ENCODE data around the gene HOXC6. TPM values are rescaled to one million over a fixed set of nuclear protein-coding genes. Genes with fewer than 3 reads are reported as not detected.
A peak's percentile ranks its signal among the peaks of the same experiment; 100 is the strongest.

The HOXC6 gene
- total RNA-seq, 6 experiments from 2014 or later: 0.12 to 2.1 (median 1.6) TPM

DNA sequence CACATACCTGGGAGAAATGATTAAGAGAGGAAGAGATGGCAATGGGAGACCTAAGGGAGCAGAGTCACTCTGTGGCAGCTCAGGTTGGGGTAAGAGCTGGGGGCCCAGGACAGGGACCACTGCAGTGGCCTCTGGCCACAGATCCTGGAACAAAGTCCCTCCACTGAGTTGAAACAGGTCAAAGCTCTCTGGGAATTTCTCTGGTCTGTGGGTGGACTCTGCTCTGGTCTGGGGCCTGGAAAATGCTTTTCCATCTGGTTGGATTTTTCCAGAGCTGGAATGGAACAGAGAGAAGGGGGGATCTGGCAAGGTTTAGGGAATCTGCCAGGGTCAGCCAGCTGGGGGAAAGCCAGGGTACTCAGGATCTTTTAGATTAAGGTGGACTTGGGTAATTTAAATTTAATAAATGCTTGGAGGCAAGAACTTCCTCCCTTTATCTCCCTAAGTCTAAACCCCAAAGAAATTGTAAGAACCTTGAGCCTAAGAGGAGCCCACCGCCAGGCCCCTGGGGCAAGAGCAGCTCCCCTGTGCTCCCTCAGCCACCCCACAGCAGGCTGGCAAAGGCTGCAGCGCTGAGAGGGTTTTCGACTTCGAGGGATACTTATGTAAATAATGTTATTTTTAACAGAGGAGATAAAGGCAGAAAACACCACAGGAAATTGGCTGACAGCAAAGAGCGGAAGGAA, 39.6 kb upstream of the HOXC6 start:
- H3K4me3 Mint-ChIP-seq: no peak overlapping the region

GRCh38 chr12:53989227-53990113, 38.8 kb upstream of the HOXC6 start:
- H3K27ac Mint-ChIP-seq: no peak overlapping the region
- no peak for DNase-seq
- no peaks in the 10 kb centered on the region for H3K36me3 Mint-ChIP-seq (ENCODE audit: low read depth)
- H3K9me3 Mint-ChIP-seq: no peaks in the 10 kb centered on the region
- TF ChIP-seq, protein P1, sequence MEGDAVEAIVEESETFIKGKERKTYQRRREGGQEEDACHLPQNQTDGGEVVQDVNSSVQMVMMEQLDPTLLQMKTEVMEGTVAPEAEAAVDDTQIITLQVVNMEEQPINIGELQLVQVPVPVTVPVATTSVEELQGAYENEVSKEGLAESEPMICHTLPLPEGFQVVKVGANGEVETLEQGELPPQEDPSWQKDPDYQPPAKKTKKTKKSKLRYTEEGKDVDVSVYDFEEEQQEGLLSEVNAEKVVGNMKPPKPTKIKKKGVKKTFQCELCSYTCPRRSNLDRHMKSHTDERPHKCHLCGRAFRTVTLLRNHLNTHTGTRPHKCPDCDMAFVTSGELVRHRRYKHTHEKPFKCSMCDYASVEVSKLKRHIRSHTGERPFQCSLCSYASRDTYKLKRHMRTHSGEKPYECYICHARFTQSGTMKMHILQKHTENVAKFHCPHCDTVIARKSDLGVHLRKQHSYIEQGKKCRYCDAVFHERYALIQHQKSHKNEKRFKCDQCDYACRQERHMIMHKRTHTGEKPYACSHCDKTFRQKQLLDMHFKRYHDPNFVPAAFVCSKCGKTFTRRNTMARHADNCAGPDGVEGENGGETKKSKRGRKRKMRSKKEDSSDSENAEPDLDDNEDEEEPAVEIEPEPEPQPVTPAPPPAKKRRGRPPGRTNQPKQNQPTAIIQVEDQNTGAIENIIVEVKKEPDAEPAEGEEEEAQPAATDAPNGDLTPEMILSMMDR (IDR thresholded peaks at IDR 0.05): peak; percentile 69
- H3K4me3 Mint-ChIP-seq: peak overlapping the region; percentile 8; the same call in 1 of the 2 replicates
- peaks cover 68% of the 10 kb centered on the region for H3K27me3 Mint-ChIP-seq (ENCODE audit: insufficient read depth)
- peaks cover 16% of the 10 kb centered on the region for H3K4me1 Mint-ChIP-seq (ENCODE audit: low read depth)

More for the DNA sequence above, 39.6 kb upstream of the HOXC6 start:
- Mint-ChIP-seq H3K9me3 (no peaks in the 10 kb centered on the region), H3K27ac (no peak overlapping the region), H3K4me1 (ENCODE audit: low read depth) (peaks cover 16% of the 10 kb centered on the region), H3K27me3 (ENCODE audit: insufficient read depth) (peaks cover 61% of the 10 kb centered on the region), H3K36me3 (ENCODE audit: low read depth) (no peaks in the 10 kb centered on the region)
- TF ChIP-seq, protein P1 (IDR thresholded peaks at IDR 0.05): no peak
- DNase-seq: no peak

GRCh38 chr12:53990311-53991076, 37.7 kb upstream of the HOXC6 start:
- Mint-ChIP-seq H3K9me3 (no peaks in the 10 kb centered on the region), H3K27me3 (ENCODE audit: insufficient read depth) (peaks cover 67% of the 10 kb centered on the region), H3K36me3 (ENCODE audit: low read depth) (no peaks in the 10 kb centered on the region), H3K4me3 (no peak overlapping the region), H3K4me1 (ENCODE audit: low read depth) (peaks cover 16% of the 10 kb centered on the region), H3K27ac (no peak overlapping the region)
- no peak for DNase-seq
- TF ChIP-seq, protein P1 (IDR thresholded peaks at IDR 0.05): no peak

DNA sequence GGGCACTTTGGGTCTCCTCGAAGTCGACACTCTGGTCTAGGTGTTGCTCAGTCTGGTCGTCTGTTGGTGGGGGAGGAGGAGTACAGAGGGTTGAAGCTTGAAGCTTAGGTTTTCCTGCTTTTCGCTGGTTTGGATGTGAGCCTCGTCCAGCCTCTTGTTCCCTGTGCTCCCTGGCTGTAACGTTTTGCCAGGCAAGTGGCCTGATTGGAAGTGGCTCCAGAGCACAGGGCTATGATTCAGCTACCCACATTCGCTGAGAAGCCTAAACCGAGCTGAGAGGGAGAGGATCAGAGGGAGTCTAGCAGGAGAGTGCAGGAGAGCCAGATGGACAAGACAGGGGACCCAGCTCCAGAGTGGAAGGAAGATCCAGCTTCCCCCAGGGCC, 37.2 kb upstream of the HOXC6 start:
- Mint-ChIP-seq H3K27me3 (ENCODE audit: insufficient read depth) (peaks cover 69% of the 10 kb centered on the region), H3K36me3 (ENCODE audit: low read depth) (no peaks in the 10 kb centered on the region), H3K27ac (no peak overlapping the region), H3K4me3 (no peak overlapping the region), H3K4me1 (ENCODE audit: low read depth) (peaks cover 16% of the 10 kb centered on the region), H3K9me3 (no peaks in the 10 kb centered on the region)
- no peak for DNase-seq
- TF ChIP-seq, protein P1 (IDR thresholded peaks at IDR 0.05): no peak

DNA sequence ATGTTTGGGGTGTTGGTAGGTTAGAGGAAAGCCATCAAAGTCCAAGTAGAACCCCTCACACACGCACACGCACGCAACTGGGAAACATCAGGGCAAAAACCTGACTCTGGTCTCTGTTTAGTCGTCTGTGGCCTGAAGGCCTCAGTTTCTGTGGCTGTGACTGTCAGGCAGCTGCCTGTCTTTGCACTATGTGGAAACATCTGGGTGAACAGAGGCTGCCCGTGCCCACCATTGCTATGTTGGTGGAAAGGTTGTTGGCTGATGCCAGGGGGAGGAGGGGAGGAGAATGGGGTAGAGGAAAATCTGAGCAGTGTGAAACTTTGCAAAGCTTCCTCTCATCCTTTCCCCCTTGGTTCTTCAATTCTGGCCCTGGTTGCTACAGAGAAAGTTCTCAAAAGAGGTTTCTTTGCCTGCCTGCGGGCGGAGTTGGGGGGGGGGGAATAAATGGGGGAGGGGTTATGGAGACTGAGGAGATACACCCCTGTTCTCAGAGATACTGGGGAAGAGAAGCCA, 35.8 kb upstream of the HOXC6 start:
- no peaks in the 10 kb centered on the region for H3K36me3 Mint-ChIP-seq (ENCODE audit: low read depth)
- TF ChIP-seq, protein P1 (IDR thresholded peaks at IDR 0.05): no peak
- H3K27ac Mint-ChIP-seq: no peak overlapping the region
- H3K27me3 Mint-ChIP-seq (ENCODE audit: insufficient read depth): peaks cover 67% of the 10 kb centered on the region
- no peaks in the 10 kb centered on the region for H3K9me3 Mint-ChIP-seq
- H3K4me3 Mint-ChIP-seq: no peak overlapping the region
- no peak for DNase-seq
- H3K4me1 Mint-ChIP-seq (ENCODE audit: low read depth): peaks cover 16% of the 10 kb centered on the region
